ENCODE data around the gene KRABD2.

Gene KRABD2

GRCh38 chr17:8409966-8410882 lies 33.7 kb upstream of the KRABD2 start:
- peak; percentile 94 for DNase-seq (ENCODE audit: extremely low spot score, unreplicated experiment)
- H3K27me3 Mint-ChIP-seq (ENCODE audit: unreplicated experiment), result peaks cover 6% of the 10 kb centered on the region
- H3K9me3 Mint-ChIP-seq (ENCODE audit: unreplicated experiment), result no peaks in the 10 kb centered on the region
- no peak overlapping the region for H3K4me3 Mint-ChIP-seq (ENCODE audit: unreplicated experiment)
- no peaks in the 10 kb centered on the region for H3K36me3 Mint-ChIP-seq (ENCODE audit: unreplicated experiment)
- no peaks in the 10 kb centered on the region for H3K4me1 Mint-ChIP-seq (ENCODE audit: unreplicated experiment)
- peak; percentile 87 for TF ChIP-seq CTCF (IDR thresholded peaks at IDR 0.05)
- no peak overlapping the region for H3K27ac Mint-ChIP-seq (ENCODE audit: unreplicated experiment)

- no peak for DNase-seq (ENCODE audit: extremely low spot score, unreplicated experiment)
- no peaks in the 10 kb centered on the region for H3K9me3 Mint-ChIP-seq (ENCODE audit: unreplicated experiment)
- no peak overlapping the region for H3K27ac Mint-ChIP-seq (ENCODE audit: unreplicated experiment)
- no peak for TF ChIP-seq CTCF (IDR thresholded peaks at IDR 0.05)
- H3K4me1 Mint-ChIP-seq (ENCODE audit: unreplicated experiment), result no peaks in the 10 kb centered on the region
- no peak overlapping the region for H3K4me3 Mint-ChIP-seq (ENCODE audit: unreplicated experiment)
- no peaks in the 10 kb centered on the region for H3K27me3 Mint-ChIP-seq (ENCODE audit: unreplicated experiment)
- H3K36me3 Mint-ChIP-seq (ENCODE audit: unreplicated experiment), result no peaks in the 10 kb centered on the region
These were observed 31.9 kb upstream of the KRABD2 start for GRCh38 chr17:8408371-8408770.

DNA sequence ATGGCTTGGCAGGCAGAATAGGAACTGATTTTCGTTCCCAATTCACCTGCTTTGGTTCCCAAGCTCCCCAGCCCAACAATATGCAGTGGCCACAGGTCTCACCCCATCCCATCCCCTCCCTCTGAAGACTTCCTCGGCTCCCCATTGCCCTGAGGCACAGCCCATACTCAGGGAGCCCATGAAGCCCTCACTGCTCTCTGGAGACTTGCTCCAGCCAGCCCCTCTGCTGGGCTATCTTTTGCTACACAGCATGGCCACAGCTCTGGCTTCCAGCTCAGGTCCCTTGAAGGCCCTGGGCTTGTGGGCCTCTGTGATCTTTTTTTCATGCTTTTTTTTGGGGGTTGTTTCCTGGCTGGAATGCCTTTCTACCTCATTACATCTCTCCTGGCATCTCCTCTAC lies 29.7 kb upstream of the KRABD2 start:
- Mint-ChIP-seq H3K27me3 (ENCODE audit: unreplicated experiment) (peaks cover 17% of the 10 kb centered on the region), H3K4me3 (ENCODE audit: unreplicated experiment) (no peak overlapping the region), H3K4me1 (ENCODE audit: unreplicated experiment) (no peaks in the 10 kb centered on the region), H3K27ac (ENCODE audit: unreplicated experiment) (no peak overlapping the region), H3K36me3 (ENCODE audit: unreplicated experiment) (no peaks in the 10 kb centered on the region), H3K9me3 (ENCODE audit: unreplicated experiment) (no peaks in the 10 kb centered on the region)
- TF ChIP-seq CTCF (IDR thresholded peaks at IDR 0.05), result no peak
- no peak for DNase-seq (ENCODE audit: extremely low spot score, unreplicated experiment)

- H3K9me3 Mint-ChIP-seq (ENCODE audit: unreplicated experiment), result no peaks in the 10 kb centered on the region
- no peak for TF ChIP-seq CTCF (IDR thresholded peaks at IDR 0.05)
- peaks cover 21% of the 10 kb centered on the region for H3K27me3 Mint-ChIP-seq (ENCODE audit: unreplicated experiment)
- no peaks in the 10 kb centered on the region for H3K4me1 Mint-ChIP-seq (ENCODE audit: unreplicated experiment)
- no peaks in the 10 kb centered on the region for H3K36me3 Mint-ChIP-seq (ENCODE audit: unreplicated experiment)
- no peak overlapping the region for H3K4me3 Mint-ChIP-seq (ENCODE audit: unreplicated experiment)
- DNase-seq (ENCODE audit: extremely low spot score, unreplicated experiment), result no peak
- H3K27ac Mint-ChIP-seq (ENCODE audit: unreplicated experiment), result no peak overlapping the region
These were observed 29.1 kb upstream of the KRABD2 start for GRCh38 chr17:8405499-8406016.

GRCh38 chr17:8402921-8403536 lies 26.5 kb upstream of the KRABD2 start:
- Mint-ChIP-seq H3K9me3 (ENCODE audit: unreplicated experiment) (no peaks in the 10 kb centered on the region), H3K27ac (ENCODE audit: unreplicated experiment) (no peak overlapping the region), H3K27me3 (ENCODE audit: unreplicated experiment) (peaks cover 32% of the 10 kb centered on the region), H3K36me3 (ENCODE audit: unreplicated experiment) (no peaks in the 10 kb centered on the region), H3K4me1 (ENCODE audit: unreplicated experiment) (no peaks in the 10 kb centered on the region), H3K4me3 (ENCODE audit: unreplicated experiment) (no peak overlapping the region)
- TF ChIP-seq CTCF (IDR thresholded peaks at IDR 0.05), result no peak
- DNase-seq (ENCODE audit: extremely low spot score, unreplicated experiment), result no peak
